Measurements from ENCODE around the gene TXNRD2.

Gene TXNRD2

GRCh38 chr22:19892257-19892879 lies 49.2 kb downstream of the TXNRD2 start:
- no peak overlapping the region for H3K9ac ChIP-seq (ENCODE audit: low read length)
- H3K27ac ChIP-seq (ENCODE audit: low read depth, low read length), result no peak overlapping the region
- no peaks in the 10 kb centered on the region for H3K4me1 ChIP-seq (ENCODE audit: insufficient read depth, low read length)
- no peaks in the 10 kb centered on the region for H3K27me3 ChIP-seq (ENCODE audit: control insufficient read depth in 1 of 2, insufficient read depth in 2 of 2, low read length in 2 of 2)
- no peak overlapping the region for H3K4me3 ChIP-seq (ENCODE audit: low read depth in 1 of 2, low read length in 2 of 2)
- H3K36me3 ChIP-seq (ENCODE audit: insufficient read depth, low read length), result peaks cover 13% of the 10 kb centered on the region
- no peaks in the 10 kb centered on the region for H3K9me3 ChIP-seq (ENCODE audit: low read length)

GRCh38 chr22:19891317-19892256 lies 50.0 kb downstream of the TXNRD2 start:
- no peak overlapping the region for H3K4me3 ChIP-seq (ENCODE audit: low read depth in 1 of 2, low read length in 2 of 2)

GRCh38 chr22:19890502-19891316 lies 50.9 kb downstream of the TXNRD2 start:
- Histone ChIP-seq H3K9ac (ENCODE audit: low read length) (no peak overlapping the region), H3K4me1 (ENCODE audit: insufficient read depth, low read length) (no peaks in the 10 kb centered on the region), H3K9me3 (ENCODE audit: low read length) (no peaks in the 10 kb centered on the region), H3K4me3 (ENCODE audit: low read depth in 1 of 2, low read length in 2 of 2) (no peak overlapping the region), H3K27me3 (ENCODE audit: control insufficient read depth in 1 of 2, insufficient read depth in 2 of 2, low read length in 2 of 2) (no peaks in the 10 kb centered on the region), H3K36me3 (ENCODE audit: insufficient read depth, low read length) (peaks cover 6% of the 10 kb centered on the region), H3K27ac (ENCODE audit: low read depth, low read length) (no peak overlapping the region)

More at GRCh38 chr22:19891317-19892256, 50.0 kb downstream of the TXNRD2 start:
- H3K36me3 ChIP-seq (ENCODE audit: insufficient read depth, low read length), result peaks cover 6% of the 10 kb centered on the region
- H3K9me3 ChIP-seq (ENCODE audit: low read length), result no peaks in the 10 kb centered on the region
- H3K27ac ChIP-seq (ENCODE audit: low read depth, low read length), result no peak overlapping the region
- no peaks in the 10 kb centered on the region for H3K27me3 ChIP-seq (ENCODE audit: control insufficient read depth in 1 of 2, insufficient read depth in 2 of 2, low read length in 2 of 2)
- H3K9ac ChIP-seq (ENCODE audit: low read length), result no peak overlapping the region
- no peaks in the 10 kb centered on the region for H3K4me1 ChIP-seq (ENCODE audit: insufficient read depth, low read length)

- no peak overlapping the region for H3K4me3 ChIP-seq (ENCODE audit: low read depth in 1 of 2, low read length in 2 of 2)
- no peaks in the 10 kb centered on the region for H3K27me3 ChIP-seq (ENCODE audit: control insufficient read depth in 1 of 2, insufficient read depth in 2 of 2, low read length in 2 of 2)
- H3K36me3 ChIP-seq (ENCODE audit: insufficient read depth, low read length), result peaks cover 3% of the 10 kb centered on the region
- H3K4me1 ChIP-seq (ENCODE audit: insufficient read depth, low read length), result no peaks in the 10 kb centered on the region
- no peak overlapping the region for H3K9ac ChIP-seq (ENCODE audit: low read length)
- H3K9me3 ChIP-seq (ENCODE audit: low read length), result no peaks in the 10 kb centered on the region
- no peak overlapping the region for H3K27ac ChIP-seq (ENCODE audit: low read depth, low read length)
These were observed 51.7 kb downstream of the TXNRD2 start for GRCh38 chr22:19889951-19890350.

- no peaks in the 10 kb centered on the region for H3K36me3 ChIP-seq (ENCODE audit: insufficient read depth, low read length)
- no peaks in the 10 kb centered on the region for H3K9me3 ChIP-seq (ENCODE audit: low read length)
- no peak overlapping the region for H3K27ac ChIP-seq (ENCODE audit: low read depth, low read length)
- no peaks in the 10 kb centered on the region for H3K4me1 ChIP-seq (ENCODE audit: insufficient read depth, low read length)
- H3K9ac ChIP-seq (ENCODE audit: low read length), result no peak overlapping the region
- no peak overlapping the region for H3K4me3 ChIP-seq (ENCODE audit: low read depth in 1 of 2, low read length in 2 of 2)
- H3K27me3 ChIP-seq (ENCODE audit: control insufficient read depth in 1 of 2, insufficient read depth in 2 of 2, low read length in 2 of 2), result no peaks in the 10 kb centered on the region
These were observed 53.4 kb downstream of the TXNRD2 start for GRCh38 chr22:19888131-19888746.

GRCh38 chr22:19887256-19887985 lies 54.2 kb downstream of the TXNRD2 start:
- no peak overlapping the region for H3K9ac ChIP-seq (ENCODE audit: low read length)

GRCh38 chr22:19886605-19887255 lies 54.9 kb downstream of the TXNRD2 start:
- H3K9ac ChIP-seq (ENCODE audit: low read length), result no peak overlapping the region
- peaks cover 4% of the 10 kb centered on the region for H3K4me1 ChIP-seq (ENCODE audit: insufficient read depth, low read length)
- H3K4me3 ChIP-seq (ENCODE audit: low read depth in 1 of 2, low read length in 2 of 2), result no peak overlapping the region
- no peaks in the 10 kb centered on the region for H3K9me3 ChIP-seq (ENCODE audit: low read length)
- H3K27me3 ChIP-seq (ENCODE audit: control insufficient read depth in 1 of 2, insufficient read depth in 2 of 2, low read length in 2 of 2), result no peaks in the 10 kb centered on the region
- H3K36me3 ChIP-seq (ENCODE audit: insufficient read depth, low read length), result no peaks in the 10 kb centered on the region
- H3K27ac ChIP-seq (ENCODE audit: low read depth, low read length), result no peak overlapping the region

More at GRCh38 chr22:19887256-19887985, 54.2 kb downstream of the TXNRD2 start:
- no peaks in the 10 kb centered on the region for H3K27me3 ChIP-seq (ENCODE audit: control insufficient read depth in 1 of 2, insufficient read depth in 2 of 2, low read length in 2 of 2)
- H3K4me1 ChIP-seq (ENCODE audit: insufficient read depth, low read length), result no peaks in the 10 kb centered on the region
- no peaks in the 10 kb centered on the region for H3K36me3 ChIP-seq (ENCODE audit: insufficient read depth, low read length)
- no peak overlapping the region for H3K27ac ChIP-seq (ENCODE audit: low read depth, low read length)
- no peak overlapping the region for H3K4me3 ChIP-seq (ENCODE audit: low read depth in 1 of 2, low read length in 2 of 2)
- no peaks in the 10 kb centered on the region for H3K9me3 ChIP-seq (ENCODE audit: low read length)

- no peaks in the 10 kb centered on the region for H3K36me3 ChIP-seq (ENCODE audit: insufficient read depth, low read length)
- H3K4me3 ChIP-seq (ENCODE audit: low read depth in 1 of 2, low read length in 2 of 2), result no peak overlapping the region
- no peak overlapping the region for H3K9ac ChIP-seq (ENCODE audit: low read length)
- H3K27me3 ChIP-seq (ENCODE audit: control insufficient read depth in 1 of 2, insufficient read depth in 2 of 2, low read length in 2 of 2), result no peaks in the 10 kb centered on the region
- H3K27ac ChIP-seq (ENCODE audit: low read depth, low read length), result no peak overlapping the region
- H3K4me1 ChIP-seq (ENCODE audit: insufficient read depth, low read length), result peaks cover 10% of the 10 kb centered on the region
- no peaks in the 10 kb centered on the region for H3K9me3 ChIP-seq (ENCODE audit: low read length)
These were observed 55.6 kb downstream of the TXNRD2 start for GRCh38 chr22:19885841-19886592.

GRCh38 chr22:19884954-19885751 lies 56.5 kb downstream of the TXNRD2 start:
- Histone ChIP-seq H3K27me3 (ENCODE audit: control insufficient read depth in 1 of 2, insufficient read depth in 2 of 2, low read length in 2 of 2) (no peaks in the 10 kb centered on the region), H3K9ac (ENCODE audit: low read length) (no peak overlapping the region), H3K4me1 (ENCODE audit: insufficient read depth, low read length) (peaks cover 18% of the 10 kb centered on the region), H3K27ac (ENCODE audit: low read depth, low read length) (no peak overlapping the region), H3K36me3 (ENCODE audit: insufficient read depth, low read length) (no peaks in the 10 kb centered on the region), H3K4me3 (ENCODE audit: low read depth in 1 of 2, low read length in 2 of 2) (no peak overlapping the region), H3K9me3 (ENCODE audit: low read length) (no peaks in the 10 kb centered on the region)

Data from muscle layer of colon (tissue), 2 donors.